Epithelial cell of prostate (primary cell): ENCODE results near the gene CMTM8.

Source experiments
- DNase-seq: peaks from one replicate; pipeline ENCODE4 v3.0.0-alpha.2; 2011; ENCODE audit warnings: low read depth, low spot score
- H3K27ac ChIP-seq: fragments of 450-650 bp; 2 replicates; pipeline ENCODE4 v1.5.1; 2017; ENCODE audit warnings: mild to moderate bottlenecking

CMTM8 gene

GRCh38 chr3:32303399-32303747 lies 64.9 kb downstream of the CMTM8 start:
- H3K27ac ChIP-seq, result no peak overlapping the region
- DNase-seq, result no peak

- no peak overlapping the region for H3K27ac ChIP-seq
- DNase-seq, result no peak
Measured at GRCh38 chr3:32303977-32304881, 65.7 kb downstream of the CMTM8 start.

GRCh38 chr3:32305361-32305876 lies 66.9 kb downstream of the CMTM8 start:
- H3K27ac ChIP-seq, result no peak overlapping the region
- no peak for DNase-seq

GRCh38 chr3:32306072-32306471 lies 67.6 kb downstream of the CMTM8 start:
- no peak for DNase-seq
- no peak overlapping the region for H3K27ac ChIP-seq

GRCh38 chr3:32307591-32307990 lies 69.1 kb downstream of the CMTM8 start:
- no peak for DNase-seq
- H3K27ac ChIP-seq, result no peak overlapping the region

- no peak overlapping the region for H3K27ac ChIP-seq
- DNase-seq, result no peak
Measured at GRCh38 chr3:32308378-32308777, 69.9 kb downstream of the CMTM8 start.

- H3K27ac ChIP-seq, result no peak overlapping the region
- DNase-seq, result no peak
Measured at GRCh38 chr3:32309654-32310242, 71.3 kb downstream of the CMTM8 start.

- H3K27ac ChIP-seq, result no peak overlapping the region
- DNase-seq, result no peak
Measured at GRCh38 chr3:32310336-32310735, 71.9 kb downstream of the CMTM8 start.

GRCh38 chr3:32310918-32311839 lies 72.7 kb downstream of the CMTM8 start:
- no peak overlapping the region for H3K27ac ChIP-seq
- DNase-seq, result no peak

- no peak overlapping the region for H3K27ac ChIP-seq
- no peak for DNase-seq
Measured at GRCh38 chr3:32312251-32312650, 73.8 kb downstream of the CMTM8 start.

GRCh38 chr3:32313169-32313568 lies 74.7 kb downstream of the CMTM8 start:
- no peak overlapping the region for H3K27ac ChIP-seq
- no peak for DNase-seq

GRCh38 chr3:32313723-32314473 lies 75.4 kb downstream of the CMTM8 start:
- H3K27ac ChIP-seq, result peak overlapping the region; percentile 11
- DNase-seq, result no peak

- DNase-seq, result no peak
- no peak overlapping the region for H3K27ac ChIP-seq
Measured at GRCh38 chr3:32315441-32315840, 77.0 kb downstream of the CMTM8 start.

- no peak for DNase-seq
Measured at GRCh38 chr3:32316319-32316718, 77.8 kb downstream of the CMTM8 start.

GRCh38 chr3:32316976-32317375 lies 78.5 kb downstream of the CMTM8 start:
- no peak for DNase-seq
- no peak overlapping the region for H3K27ac ChIP-seq

More at GRCh38 chr3:32316319-32316718, 77.8 kb downstream of the CMTM8 start:
- H3K27ac ChIP-seq, result no peak overlapping the region

GRCh38 chr3:32319607-32320006 lies 81.1 kb downstream of the CMTM8 start:
- no peak for DNase-seq
- H3K27ac ChIP-seq, result no peak overlapping the region

GRCh38 chr3:32320080-32320479 lies 81.6 kb downstream of the CMTM8 start:
- no peak for DNase-seq
- no peak overlapping the region for H3K27ac ChIP-seq

GRCh38 chr3:32321095-32321790 lies 82.8 kb downstream of the CMTM8 start:
- no peak for DNase-seq

GRCh38 chr3:32322311-32322710 lies 83.8 kb downstream of the CMTM8 start:
- no peak overlapping the region for H3K27ac ChIP-seq
- no peak for DNase-seq

More at GRCh38 chr3:32321095-32321790, 82.8 kb downstream of the CMTM8 start:
- H3K27ac ChIP-seq, result no peak overlapping the region
